Activated CD4-positive, alpha-beta memory T cell treated with anti-CD3 and anti-CD28 coated beads for 36 hours (primary cell): ENCODE data around the gene FLCN. TPM values are rescaled to one million over a fixed set of nuclear protein-coding genes. Genes with fewer than 3 reads are reported as not detected.

Experiments used
- CTCF ChIA-PET: fragments of 350-600 bp; sonication (Branson Sonifier 250); formaldehyde crosslinking; loops from one replicate; lab custom pipeline; 2021; ENCODE audit warnings: antibody characterized with exemption, inconsistent platforms; lab: Charles Lee
- POLR2A ChIA-PET: fragments of 350-600 bp; sonication (Branson Sonifier 250); formaldehyde crosslinking; loops from one replicate; lab custom pipeline; 2021; ENCODE audit warnings: antibody characterized with exemption; lab: Charles Lee
- DNase-seq: peaks from one replicate; pipeline ENCODE4 v3.0.0-alpha.2; 2020
- H3K27ac Mint-ChIP-seq: one replicate; pipeline ENCODE4 v1.8.0; 2021; ENCODE audit warnings: mixed read lengths
- H3K27me3 Mint-ChIP-seq: one replicate; pipeline ENCODE4 v1.8.0; 2021; ENCODE audit warnings: mixed read lengths
- H3K36me3 Mint-ChIP-seq: one replicate; pipeline ENCODE4 v1.8.0; 2021; ENCODE audit warnings: mixed read lengths
- H3K4me1 Mint-ChIP-seq: one replicate; pipeline ENCODE4 v1.8.0; 2021; ENCODE audit warnings: low read depth, mixed read lengths
- H3K4me3 Mint-ChIP-seq: one replicate; pipeline ENCODE4 v1.8.0; 2021; ENCODE audit warnings: mild to moderate bottlenecking, mixed read lengths
- H3K9me3 Mint-ChIP-seq: one replicate; pipeline ENCODE4 v1.8.0; 2021; ENCODE audit warnings: mixed read lengths
- intact Hi-C: fragments of 100-400 bp; cut with micrococcal nuclease; formaldehyde crosslinking; loops from one replicate; pipeline ENCODE4 v1.15.1; 2023
- total RNA-seq, 2 experiments: library from RNA; stranded (reverse); gene quantifications; one replicate each; pipeline ENCODE4 v1.2.3, GENCODE V29; 2021

FLCN gene
- total RNA-seq, 2 experiments from 2014 or later, result 24.0 to 24.6 TPM

DNA sequence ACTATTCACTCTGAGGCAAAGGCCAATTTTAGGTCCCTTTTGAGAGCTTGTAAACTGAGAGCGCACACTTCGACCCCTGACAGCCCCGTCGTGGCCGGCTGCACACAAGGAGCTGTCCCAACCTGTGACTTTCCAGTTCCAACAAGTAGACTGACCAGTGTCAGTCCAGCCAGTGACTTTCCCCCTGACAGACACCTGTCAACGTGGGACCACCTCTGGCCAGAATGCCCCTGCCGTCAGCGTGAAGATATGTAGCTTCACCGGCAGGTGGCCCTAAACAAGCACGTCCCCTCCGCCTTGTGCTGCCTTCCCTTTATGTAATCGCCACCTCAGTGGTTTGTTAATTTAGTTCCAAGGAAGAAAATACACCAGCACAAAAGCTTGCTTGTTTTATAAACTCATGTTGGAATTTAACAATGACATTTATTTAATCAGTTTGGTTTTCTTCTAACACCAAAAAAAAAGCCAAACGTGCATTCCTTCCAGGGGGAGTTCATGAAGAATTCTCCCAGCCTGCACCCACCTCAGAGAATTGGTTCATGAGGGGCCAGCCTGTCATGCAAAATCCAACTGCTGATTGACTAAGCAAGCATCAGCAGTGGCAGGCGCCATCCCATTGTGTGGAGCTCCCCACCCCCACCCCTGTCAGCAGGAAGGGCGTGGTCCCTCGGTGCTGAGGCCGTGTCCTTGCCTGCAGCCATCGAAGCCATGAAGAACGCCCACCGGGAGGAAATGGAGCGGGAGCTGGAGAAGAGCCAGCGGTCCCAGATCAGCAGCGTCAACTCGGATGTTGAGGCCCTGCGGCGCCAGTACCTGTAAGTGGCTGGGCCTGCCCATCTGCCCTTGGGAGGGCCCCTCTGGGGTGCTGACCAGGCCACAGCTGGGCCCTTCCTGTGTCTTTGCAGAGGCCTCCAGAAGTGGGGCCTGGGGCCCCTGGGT lies 64.7 kb downstream of the FLCN start:
- intact Hi-C loops, result no loop called here
- Mint-ChIP-seq H3K9me3 (no peaks in the 10 kb centered on the region), H3K4me1 (peaks cover 72% of the 10 kb centered on the region), H3K27ac (peak overlapping the region; percentile 25), H3K27me3 (no peaks in the 10 kb centered on the region), H3K4me3 (no peak overlapping the region), H3K36me3 (peaks cover 29% of the 10 kb centered on the region)
- ChIA-PET CTCF (interaction anchor here (1.6 kb wide), 1 partner anchor 20 kb away, joined by 3 read pairs; no protein-coding TSS in a partner anchor), POLR2A (no interaction called here)
- DNase-seq, result no peak

DNA sequence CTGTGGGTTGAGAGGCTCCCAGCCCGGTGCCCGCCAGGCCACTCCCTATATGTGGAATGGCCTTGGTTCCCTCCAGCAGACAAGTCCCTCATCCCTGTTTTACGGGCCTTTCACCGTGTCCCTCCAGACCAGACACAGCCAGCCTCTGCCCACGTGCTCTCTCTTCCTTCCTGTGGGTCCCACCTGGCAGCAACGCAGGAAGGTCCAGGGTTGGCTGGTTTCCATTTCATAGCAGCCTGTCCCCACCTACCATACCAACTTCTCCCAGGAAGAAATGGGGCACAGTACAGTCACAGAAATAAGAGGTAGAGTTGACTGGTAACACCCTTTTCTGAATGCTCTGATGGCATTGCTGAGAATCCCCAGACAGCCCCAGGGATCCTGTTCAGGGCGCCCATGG lies 65.8 kb downstream of the FLCN start:
- ChIA-PET CTCF (interaction anchor here (1.8 kb wide), 1 partner anchor 29 kb away, joined by 6 read pairs; no protein-coding TSS in a partner anchor), POLR2A (no interaction called here)
- Mint-ChIP-seq H3K4me3 (no peak overlapping the region), H3K27me3 (no peaks in the 10 kb centered on the region), H3K36me3 (peaks cover 26% of the 10 kb centered on the region), H3K9me3 (no peaks in the 10 kb centered on the region), H3K27ac (peak overlapping the region; percentile 71), H3K4me1 (peaks cover 63% of the 10 kb centered on the region)
- no peak for DNase-seq
- intact Hi-C loops, result no loop called here

DNA sequence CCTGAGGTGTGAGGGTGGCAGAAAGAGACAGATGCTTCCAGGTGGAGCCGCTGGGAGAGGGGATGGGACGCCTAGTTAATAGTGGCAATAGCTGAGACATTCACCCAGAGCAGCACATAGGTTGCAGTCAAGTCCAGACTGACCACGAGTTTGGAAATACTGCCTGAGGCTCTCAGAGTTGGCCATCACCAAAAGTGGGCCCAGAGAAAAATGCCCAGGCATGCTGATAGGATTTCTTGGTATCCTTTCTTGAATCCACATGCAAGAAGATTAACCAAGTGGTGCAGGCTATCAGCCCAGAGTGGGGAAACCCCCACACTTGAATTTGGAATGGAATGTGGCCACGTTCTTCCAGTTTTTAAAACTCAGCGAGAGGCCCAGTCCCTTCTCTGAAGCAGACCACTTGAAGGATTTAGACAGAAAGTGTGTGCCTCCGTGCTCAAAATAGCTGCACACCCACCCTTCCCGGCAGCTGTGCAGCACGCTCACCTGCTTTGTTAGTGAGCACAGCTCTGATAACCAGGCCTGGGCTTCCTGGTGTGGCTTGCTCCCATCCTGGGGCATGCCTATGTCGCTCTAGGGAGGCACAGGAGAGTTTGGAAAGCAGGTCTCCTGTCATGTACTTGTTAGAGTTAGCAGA lies 66.5 kb downstream of the FLCN start:
- DNase-seq, result no peak
- Mint-ChIP-seq H3K27ac (peak overlapping the region; percentile 71), H3K27me3 (no peaks in the 10 kb centered on the region), H3K4me1 (peaks cover 57% of the 10 kb centered on the region), H3K4me3 (no peak overlapping the region), H3K9me3 (no peaks in the 10 kb centered on the region), H3K36me3 (peaks cover 29% of the 10 kb centered on the region)
- intact Hi-C loops, result no loop called here
- ChIA-PET POLR2A (no interaction called here), CTCF (interaction anchor here (0.6 to 1.8 kb wide), 2 partner anchors 29 to 163 kb away, joined by 3 to 6 read pairs; no protein-coding TSS in a partner anchor)

DNA sequence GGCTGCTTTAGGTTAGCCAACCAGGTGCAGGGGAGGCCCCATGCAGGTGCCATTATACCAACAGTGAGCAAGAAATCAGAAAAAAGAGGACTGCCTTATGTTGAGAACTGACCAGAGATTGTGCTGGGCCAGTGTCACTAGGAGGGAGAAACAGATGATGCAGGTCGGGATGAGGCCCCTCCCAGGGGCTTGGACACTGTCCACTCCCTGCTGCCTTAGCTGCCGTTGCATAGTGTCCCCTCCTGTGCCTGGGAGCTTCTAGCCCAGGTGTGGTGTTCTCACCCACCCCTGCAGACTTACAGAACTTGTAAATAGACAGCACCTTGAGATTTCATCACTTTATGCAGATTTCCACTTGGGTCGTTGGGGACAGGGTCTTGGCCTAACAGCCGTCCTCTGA lies 67.6 kb downstream of the FLCN start:
- ChIA-PET CTCF (interaction anchor here (0.6 to 1.5 kb wide), 2 partner anchors 28 to 162 kb away, joined by 3 to 4 read pairs; no protein-coding TSS in a partner anchor), POLR2A (no interaction called here)
- Mint-ChIP-seq H3K4me3 (no peak overlapping the region), H3K4me1 (peaks cover 50% of the 10 kb centered on the region), H3K9me3 (no peaks in the 10 kb centered on the region), H3K27ac (no peak overlapping the region), H3K27me3 (no peaks in the 10 kb centered on the region), H3K36me3 (peaks cover 37% of the 10 kb centered on the region)
- DNase-seq, result no peak
- intact Hi-C loops, result no loop called here

DNA sequence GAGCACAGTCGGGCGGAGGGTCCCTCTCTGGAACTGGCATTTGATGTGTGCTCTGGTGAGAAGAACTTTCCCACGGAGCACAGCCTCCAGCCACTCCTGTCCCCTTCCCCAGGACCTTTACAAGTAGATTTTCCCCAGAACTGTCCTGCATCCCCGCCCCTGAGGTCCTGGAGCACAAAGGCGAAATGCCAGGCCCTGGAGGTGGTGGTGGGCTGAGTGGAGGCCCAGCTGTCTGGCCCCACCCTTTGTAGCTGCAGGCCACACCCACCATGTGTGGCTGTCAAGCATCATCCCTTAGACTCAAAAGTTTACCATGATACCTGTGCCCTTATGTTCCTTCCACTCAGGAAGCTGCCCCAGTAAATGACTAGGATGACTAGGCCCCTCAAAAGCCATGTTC lies 68.6 kb downstream of the FLCN start:
- Mint-ChIP-seq H3K9me3 (no peaks in the 10 kb centered on the region), H3K27me3 (no peaks in the 10 kb centered on the region), H3K4me1 (peaks cover 46% of the 10 kb centered on the region), H3K4me3 (no peak overlapping the region), H3K36me3 (peaks cover 36% of the 10 kb centered on the region), H3K27ac (peak overlapping the region; percentile 2)
- CTCF ChIA-PET, result interaction anchor here (1.5 kb wide), 1 partner anchor 27 kb away, joined by 4 read pairs; no protein-coding TSS in a partner anchor
- DNase-seq, result no peak
- intact Hi-C loops, result no loop called here
- POLR2A ChIA-PET, result no interaction called here

DNA sequence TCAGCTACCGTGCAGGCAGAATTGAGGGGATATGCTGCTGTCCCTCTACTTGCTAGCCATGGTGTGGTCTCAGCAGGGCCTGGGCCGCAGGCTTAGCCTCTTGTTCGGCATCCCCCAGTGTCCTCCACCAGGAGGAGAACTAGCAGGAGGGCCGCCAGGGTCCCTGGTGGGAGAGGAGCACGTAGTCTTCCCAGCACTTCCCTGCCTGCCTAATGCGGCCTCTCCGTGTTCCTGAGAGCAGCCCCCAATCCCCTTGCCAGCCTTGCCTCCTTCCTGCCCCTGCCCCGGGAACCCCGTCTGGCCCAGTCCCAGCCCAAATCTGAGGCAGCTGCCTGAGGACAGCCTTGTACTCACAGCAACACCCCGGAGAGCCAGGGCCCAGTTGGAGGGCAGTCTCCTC lies 69.0 kb downstream of the FLCN start:
- peaks cover 44% of the 10 kb centered on the region for H3K4me1 Mint-ChIP-seq
- no peaks in the 10 kb centered on the region for H3K9me3 Mint-ChIP-seq
- ChIA-PET CTCF (interaction anchor here (1.5 to 1.6 kb wide), 2 partner anchors 26 kb away, joined by 4 read pairs; no protein-coding TSS in a partner anchor), POLR2A (no interaction called here)
- H3K36me3 Mint-ChIP-seq, result peaks cover 38% of the 10 kb centered on the region
- peak overlapping the region; percentile 2 for H3K27ac Mint-ChIP-seq
- intact Hi-C loops, result no loop called here
- H3K4me3 Mint-ChIP-seq, result no peak overlapping the region
- no peak for DNase-seq
- H3K27me3 Mint-ChIP-seq, result no peaks in the 10 kb centered on the region

DNA sequence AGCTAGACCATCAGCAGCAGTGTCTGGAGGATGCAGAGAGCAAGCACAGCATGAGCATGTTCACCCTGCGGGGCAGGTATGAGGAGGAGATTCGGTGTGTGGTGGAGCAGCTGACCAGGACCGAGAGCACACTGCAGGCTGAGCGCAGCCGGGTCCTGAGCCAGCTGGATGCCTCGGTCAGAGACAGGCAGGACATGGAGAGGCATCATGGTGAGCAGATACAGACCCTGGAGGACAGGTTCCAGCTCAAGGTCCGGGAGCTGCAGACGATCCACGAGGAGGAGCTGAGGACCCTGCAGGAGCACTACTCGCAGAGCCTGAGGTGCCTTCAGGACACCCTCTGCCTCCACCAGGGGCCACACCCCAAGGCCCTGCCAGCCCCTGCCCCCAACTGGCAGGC lies 69.6 kb downstream of the FLCN start:
- DNase-seq, result no peak
- ChIA-PET CTCF (interaction anchor here (1.6 kb wide), 1 partner anchor 25 kb away, joined by 4 read pairs; no protein-coding TSS in a partner anchor), POLR2A (no interaction called here)
- intact Hi-C loops, result no loop called here
- H3K4me1 Mint-ChIP-seq, result peaks cover 39% of the 10 kb centered on the region
- no peak overlapping the region for H3K4me3 Mint-ChIP-seq
- H3K27me3 Mint-ChIP-seq, result no peaks in the 10 kb centered on the region
- H3K9me3 Mint-ChIP-seq, result no peaks in the 10 kb centered on the region
- no peak overlapping the region for H3K27ac Mint-ChIP-seq
- H3K36me3 Mint-ChIP-seq, result peaks cover 34% of the 10 kb centered on the region

DNA sequence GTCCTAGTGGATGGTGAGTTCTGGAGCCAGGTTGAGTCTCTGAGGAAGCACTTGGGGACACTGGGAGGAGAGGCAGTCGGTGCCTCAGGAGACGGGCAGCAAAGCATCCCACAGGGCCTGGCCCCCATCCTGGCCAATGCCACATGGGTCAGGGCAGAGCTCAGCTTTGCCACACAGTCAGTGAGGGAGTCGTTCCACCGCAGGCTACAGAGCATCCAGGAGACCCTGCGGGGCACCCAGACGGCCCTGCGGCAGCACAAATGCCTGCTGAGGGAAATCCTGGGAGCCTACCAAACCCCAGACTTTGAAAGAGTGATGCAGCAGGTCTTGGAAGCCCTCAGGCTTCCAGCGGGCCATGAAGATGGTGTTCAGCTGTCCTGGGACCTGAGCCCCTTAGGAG lies 70.5 kb downstream of the FLCN start:
- ChIA-PET POLR2A (no interaction called here), CTCF (interaction anchor here (1.6 kb wide), 1 partner anchor 25 kb away, joined by 4 read pairs; no protein-coding TSS in a partner anchor)
- H3K4me3 Mint-ChIP-seq, result no peak overlapping the region
- no peak overlapping the region for H3K27ac Mint-ChIP-seq
- H3K9me3 Mint-ChIP-seq, result no peaks in the 10 kb centered on the region
- DNase-seq, result no peak
- peaks cover 35% of the 10 kb centered on the region for H3K36me3 Mint-ChIP-seq
- H3K27me3 Mint-ChIP-seq, result no peaks in the 10 kb centered on the region
- H3K4me1 Mint-ChIP-seq, result peaks cover 29% of the 10 kb centered on the region
- intact Hi-C loops, result no loop called here

DNA sequence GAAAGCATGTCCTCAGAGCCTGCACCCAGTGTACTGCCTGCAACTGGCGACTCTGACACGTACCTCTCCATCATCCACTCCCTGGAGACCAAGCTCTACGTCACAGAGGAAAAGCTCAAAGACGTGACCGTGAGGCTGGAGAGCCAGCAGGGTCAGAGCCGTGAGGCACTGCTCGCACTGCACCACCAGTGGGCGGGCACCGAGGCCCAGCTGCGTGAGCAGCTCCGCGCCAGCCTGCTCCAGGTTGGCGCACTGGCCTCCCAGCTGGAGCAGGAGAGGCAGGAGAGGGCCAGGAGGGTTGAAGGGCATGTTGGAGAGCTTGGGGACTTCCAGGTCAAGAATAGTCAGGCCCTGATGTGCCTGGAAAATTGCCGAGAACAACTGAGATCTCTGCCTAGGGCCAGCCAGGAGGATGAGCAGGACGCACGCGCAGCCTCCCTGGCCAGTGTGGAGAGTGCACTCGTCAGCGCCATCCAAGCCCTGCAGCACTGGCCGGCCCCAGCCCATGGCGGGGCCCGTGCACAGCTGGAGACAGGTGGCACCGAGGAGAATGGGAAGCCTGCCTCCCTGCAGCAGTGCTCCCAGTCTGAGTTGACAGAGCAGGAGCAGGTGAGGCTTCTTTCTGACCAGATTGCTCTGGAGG lies 71.2 kb downstream of the FLCN start:
- intact Hi-C loops, result no loop called here
- ChIA-PET POLR2A (no interaction called here), CTCF (no interaction called here)
- Mint-ChIP-seq H3K4me1 (peaks cover 23% of the 10 kb centered on the region), H3K4me3 (no peak overlapping the region), H3K27ac (no peak overlapping the region), H3K9me3 (no peaks in the 10 kb centered on the region), H3K36me3 (peaks cover 34% of the 10 kb centered on the region), H3K27me3 (no peaks in the 10 kb centered on the region)
- no peak for DNase-seq

DNA sequence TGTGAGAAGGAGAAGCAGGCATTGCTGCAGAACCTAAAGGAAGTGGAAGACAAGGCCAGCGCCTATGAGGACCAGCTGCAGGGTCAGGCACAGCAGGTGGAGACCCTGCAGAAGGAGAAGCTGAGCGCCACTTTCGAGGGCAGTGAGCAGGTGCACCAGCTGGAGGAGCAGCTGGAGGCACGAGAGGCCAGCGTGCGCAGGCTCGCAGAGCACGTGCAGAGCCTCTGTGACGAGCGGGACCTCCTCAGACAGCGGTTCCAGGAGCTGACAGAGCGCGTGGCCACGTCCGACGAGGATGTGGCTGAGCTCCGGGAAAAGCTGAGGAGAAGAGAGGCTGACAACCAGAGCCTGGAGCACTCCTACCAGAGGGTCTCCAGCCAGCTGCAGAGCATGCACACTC lies 72.3 kb downstream of the FLCN start:
- Mint-ChIP-seq H3K9me3 (no peaks in the 10 kb centered on the region), H3K36me3 (peaks cover 34% of the 10 kb centered on the region), H3K4me3 (no peak overlapping the region), H3K27me3 (no peaks in the 10 kb centered on the region), H3K27ac (no peak overlapping the region), H3K4me1 (peaks cover 14% of the 10 kb centered on the region)
- CTCF ChIA-PET, result interaction anchor here (0.6 kb wide), 1 partner anchor 628 kb away, joined by 3 read pairs; no protein-coding TSS in a partner anchor
- POLR2A ChIA-PET, result interaction anchor here (0.9 kb wide), 1 partner anchor 9 kb away, joined by 3 read pairs; no protein-coding TSS in a partner anchor
- no peak for DNase-seq
- intact Hi-C loops, result no loop called here

DNA sequence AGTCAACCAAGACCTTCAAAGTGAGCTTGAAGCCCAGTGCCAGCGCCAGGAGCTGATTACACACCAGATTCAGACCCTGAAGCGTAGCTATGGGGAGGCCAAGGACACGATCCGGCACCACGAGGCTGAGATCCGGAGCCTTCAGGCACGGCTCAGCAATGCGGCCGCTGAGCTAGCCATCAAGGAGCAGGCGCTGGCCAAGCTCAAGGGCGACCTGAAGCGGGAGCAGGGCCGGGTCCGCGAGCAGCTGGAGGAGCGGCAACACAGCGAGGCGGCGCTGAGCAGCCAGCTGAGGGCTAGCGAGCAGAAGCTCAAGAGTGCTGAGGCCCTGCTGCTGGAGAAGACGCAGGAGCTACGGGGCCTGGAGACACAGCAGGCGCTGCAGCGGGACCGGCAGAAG lies 72.8 kb downstream of the FLCN start:
- intact Hi-C loops, result no loop called here
- Mint-ChIP-seq H3K27ac (no peak overlapping the region), H3K4me3 (no peak overlapping the region), H3K27me3 (no peaks in the 10 kb centered on the region), H3K9me3 (no peaks in the 10 kb centered on the region), H3K36me3 (peaks cover 34% of the 10 kb centered on the region), H3K4me1 (peaks cover 9% of the 10 kb centered on the region)
- no peak for DNase-seq
- CTCF ChIA-PET, result interaction anchor here (0.6 kb wide), 2 partner anchors 184 to 628 kb away, joined by 3 read pairs; no protein-coding TSS in a partner anchor
- POLR2A ChIA-PET, result interaction anchor here (0.9 kb wide), 1 partner anchor 10 kb away, joined by 3 read pairs; no protein-coding TSS in a partner anchor
